ENCODE measurements around the gene KMO. TPM values are rescaled to one million over a fixed set of nuclear protein-coding genes. Genes with fewer than 3 reads are reported as not detected.

The KMO gene
- total RNA-seq, 2 donors from 2014 or later: 1.1 to 1.2 TPM

DNA sequence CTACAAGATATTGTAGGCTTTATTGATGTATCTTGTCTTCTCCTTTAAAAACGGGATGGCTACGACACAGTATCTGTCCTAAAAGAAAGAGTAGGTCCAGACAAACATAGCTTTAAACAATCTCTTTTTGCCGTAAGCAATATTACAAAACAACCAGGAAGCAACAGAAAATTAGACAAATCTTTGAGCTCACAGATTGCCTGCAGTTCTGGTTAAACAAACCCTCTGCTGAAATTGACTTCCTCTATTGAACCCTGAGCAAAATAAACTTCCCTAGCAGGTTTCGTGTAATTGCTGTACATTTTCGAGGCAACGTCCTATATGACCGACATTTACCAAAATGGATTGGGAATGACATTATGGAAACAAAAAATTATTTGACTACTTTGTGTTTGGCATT, 57.3 kb downstream of the KMO start:
- DNase-seq (ENCODE audit: low spot score): no peak
- intact Hi-C loops (cut with DNase I): no loop called here

DNA sequence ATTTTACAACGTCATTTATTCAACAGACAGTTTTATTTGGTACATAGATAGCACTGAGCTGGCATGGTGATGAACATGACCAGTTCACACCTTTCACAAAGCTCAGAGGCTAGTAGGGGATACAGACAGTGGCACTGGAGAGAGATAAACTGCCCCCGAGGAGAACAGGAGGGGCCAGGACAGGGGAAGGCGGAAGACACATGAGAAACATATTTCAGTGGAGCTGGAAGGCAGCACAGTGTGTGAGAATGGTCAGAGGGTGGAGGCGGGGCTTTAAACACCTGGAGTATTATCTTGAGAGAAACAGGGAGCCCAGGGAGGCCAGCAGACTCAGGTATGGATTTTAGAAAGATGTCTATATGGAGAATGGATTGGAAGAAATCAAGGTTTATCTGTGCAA, 58.5 kb downstream of the KMO start:
- DNase-seq (ENCODE audit: low spot score): no peak
- intact Hi-C loops (cut with DNase I): no loop called here

DNA sequence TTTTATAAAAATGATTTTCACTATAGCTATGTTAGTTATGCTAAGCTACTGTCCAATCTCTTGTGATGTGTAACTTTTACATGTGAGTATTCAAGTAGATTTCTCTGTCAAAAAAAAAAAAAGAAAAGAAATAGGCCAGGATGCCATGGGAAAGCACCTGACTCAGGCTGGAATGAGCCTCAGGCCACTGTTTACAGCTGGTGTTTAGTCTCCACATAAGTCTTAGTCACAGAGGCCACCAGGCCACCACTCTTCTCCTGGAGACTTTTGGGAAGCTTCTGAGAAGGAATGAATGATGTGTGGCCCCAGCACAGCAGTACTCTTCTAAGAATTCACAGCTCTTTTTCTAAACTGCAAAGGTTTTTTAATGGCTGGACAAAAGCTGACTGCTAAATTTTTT, 59.1 kb downstream of the KMO start:
- intact Hi-C loops (cut with DNase I): no loop called here
- no peak for DNase-seq (ENCODE audit: low spot score)

DNA sequence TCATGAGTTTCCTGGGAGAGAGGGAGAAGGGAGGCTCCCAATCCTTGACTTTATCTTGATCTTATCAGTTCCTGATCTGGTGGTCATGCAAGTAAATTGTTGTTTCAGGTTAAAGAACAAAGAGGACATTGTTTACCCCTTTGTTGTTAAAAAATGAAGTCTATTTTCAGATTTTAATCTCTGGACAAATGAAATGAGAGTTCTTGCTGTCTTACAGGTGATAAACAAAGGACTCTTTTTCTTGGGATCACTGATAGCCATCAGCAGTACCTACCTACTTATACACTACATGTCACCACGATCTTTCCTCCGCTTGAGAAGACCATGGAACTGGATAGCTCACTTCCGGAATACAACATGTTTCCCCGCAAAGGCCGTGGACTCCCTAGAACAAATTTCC, 59.6 kb downstream of the KMO start:
- intact Hi-C loops (cut with DNase I): no loop called here
- DNase-seq (ENCODE audit: low spot score): no peak

DNA sequence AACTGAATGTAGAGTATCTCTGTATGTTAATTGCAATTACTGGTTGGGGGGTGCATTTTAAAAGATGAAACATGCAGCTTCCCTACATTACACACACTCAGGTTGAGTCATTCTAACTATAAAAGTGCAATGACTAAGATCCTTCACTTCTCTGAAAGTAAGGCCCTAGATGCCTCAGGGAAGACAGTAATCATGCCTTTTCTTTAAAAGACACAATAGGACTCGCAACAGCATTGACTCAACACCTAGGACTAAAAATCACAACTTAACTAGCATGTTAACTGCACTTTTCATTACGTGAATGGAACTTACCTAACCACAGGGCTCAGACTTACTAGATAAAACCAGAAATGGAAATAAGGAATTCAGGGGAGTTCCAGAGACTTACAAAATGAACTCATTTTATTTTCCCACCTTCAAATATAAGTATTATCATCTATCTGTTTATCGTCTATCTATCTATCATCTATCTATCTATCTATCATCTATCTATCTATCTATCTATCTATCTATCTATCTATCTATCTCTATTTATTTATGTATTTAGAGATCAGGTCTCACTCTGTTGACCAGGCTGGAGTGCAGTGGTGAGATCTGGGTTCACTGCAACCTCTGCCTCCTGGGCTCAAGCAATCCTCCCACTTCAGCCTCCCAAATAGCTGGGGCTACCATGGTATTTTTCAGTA, 60.2 kb downstream of the KMO start:
- DNase-seq (ENCODE audit: low spot score): no peak
- intact Hi-C loops (cut with DNase I): no loop called here

DNA sequence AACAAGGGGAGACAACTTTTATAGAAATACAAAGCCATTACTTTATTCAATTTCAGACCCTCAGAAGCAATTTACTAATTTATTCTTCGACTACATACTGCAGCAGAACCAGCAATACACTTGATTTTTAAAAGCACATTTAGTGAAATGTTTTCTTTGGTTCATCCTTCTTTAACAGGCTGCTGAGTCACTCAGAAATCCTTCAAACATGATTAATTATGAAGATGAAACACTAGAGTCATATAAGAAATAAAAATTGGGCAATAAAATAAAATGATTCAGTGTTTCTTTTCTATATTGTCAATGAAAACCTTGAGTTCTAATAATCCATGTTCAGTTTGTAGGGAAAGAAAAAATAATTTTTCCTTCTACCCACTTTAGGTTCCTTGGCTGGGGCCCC, 61.0 kb downstream of the KMO start:
- intact Hi-C loops (cut with DNase I): no loop called here

DNA sequence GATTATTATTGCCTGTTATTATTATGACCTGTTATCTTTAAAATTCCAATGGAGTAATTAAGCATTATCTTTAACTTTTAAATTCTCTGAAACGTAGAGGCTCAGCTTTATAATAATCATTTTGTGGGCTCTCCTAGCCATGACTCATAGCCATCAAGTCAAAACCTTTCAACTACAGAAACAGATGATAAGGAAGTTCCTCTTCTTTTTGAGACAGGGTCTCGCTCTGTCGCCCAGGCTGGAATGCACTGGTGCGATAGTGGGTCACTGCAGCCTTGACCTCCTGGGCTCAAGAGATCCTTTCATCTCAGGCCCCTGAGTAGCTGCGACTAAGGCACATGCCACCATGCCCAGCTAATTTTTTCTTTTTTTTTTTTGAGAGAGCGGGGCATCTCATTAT, 64.5 kb downstream of the KMO start:
- DNase-seq (ENCODE audit: low spot score): no peak
- intact Hi-C loops (cut with DNase I): no loop called here

More for the DNA sequence above, 61.0 kb downstream of the KMO start:
- DNase-seq (ENCODE audit: low spot score): no peak

DNA sequence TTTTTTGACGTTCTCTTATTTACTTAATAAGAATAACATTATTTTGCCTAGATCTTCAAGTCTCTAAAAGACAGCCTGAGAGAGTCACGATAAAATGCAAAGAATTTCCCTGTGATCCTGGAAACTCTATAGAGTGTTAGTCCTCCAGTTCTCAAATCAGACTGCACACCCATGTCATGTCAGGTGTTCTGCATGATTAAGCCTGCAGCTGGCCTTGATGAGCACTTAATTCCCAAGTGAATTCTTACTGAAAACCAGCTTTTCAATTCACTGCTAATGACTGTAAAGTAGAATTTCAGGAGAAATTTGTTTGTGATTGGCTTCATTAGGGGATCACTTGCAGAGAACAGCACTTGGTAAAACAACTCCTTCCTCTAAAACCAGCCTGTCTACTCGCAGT, 66.1 kb downstream of the KMO start:
- intact Hi-C loops (cut with DNase I): no loop called here
- DNase-seq (ENCODE audit: low spot score): no peak

DNA sequence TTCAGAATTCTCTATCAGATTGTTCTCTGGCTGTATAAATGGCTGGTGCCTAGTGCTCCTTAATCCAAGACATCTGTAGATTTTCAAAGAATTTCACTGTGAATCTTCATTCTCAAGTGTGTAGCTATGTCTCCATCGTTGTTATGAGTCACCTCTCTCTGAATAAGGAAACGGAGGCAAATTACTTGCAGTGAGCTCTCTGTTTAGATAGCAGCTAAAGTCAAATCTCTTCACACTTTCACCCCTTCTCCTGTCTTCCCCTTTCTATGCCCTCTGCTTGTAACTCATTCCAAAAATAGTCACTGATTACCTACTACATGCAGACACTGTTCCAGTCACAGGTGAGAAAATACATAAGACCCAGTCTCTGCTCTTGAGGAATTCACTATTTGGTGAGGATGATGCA, 68.3 kb downstream of the KMO start:
- intact Hi-C loops (cut with DNase I): loop anchor here (10.0 kb wide), 2 partner anchors 254 to 414 kb away; no protein-coding TSS in a partner anchor
- DNase-seq (ENCODE audit: low spot score): no peak

DNA sequence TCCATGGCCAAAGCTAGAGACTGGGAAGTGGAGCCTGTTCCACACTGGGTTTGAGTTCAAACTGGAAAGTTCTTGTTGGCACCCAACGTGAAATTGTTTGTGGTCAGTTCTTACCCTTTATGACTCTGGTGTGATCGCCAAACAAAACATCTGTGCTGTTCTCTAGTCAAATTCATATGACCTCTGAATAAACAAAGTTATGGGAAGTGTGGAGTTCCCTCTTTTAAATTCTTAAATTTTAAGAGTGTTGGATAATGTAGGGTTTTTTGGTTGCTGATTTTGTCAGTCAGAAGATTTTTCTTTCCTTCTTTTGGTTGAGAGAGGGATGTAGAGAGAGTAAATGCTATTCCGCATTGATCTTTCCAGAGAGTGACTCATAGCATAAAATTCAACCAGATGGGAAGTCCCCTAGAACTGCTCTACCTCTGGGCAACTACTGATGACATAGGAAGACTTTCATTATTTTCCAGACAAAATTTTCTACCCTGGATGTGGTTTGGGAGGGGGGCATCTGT, 71.6 kb downstream of the KMO start:
- intact Hi-C loops (cut with DNase I): loop anchor here (10.0 kb wide), 2 partner anchors 251 to 411 kb away; no protein-coding TSS in a partner anchor
- DNase-seq (ENCODE audit: low spot score): no peak

DNA sequence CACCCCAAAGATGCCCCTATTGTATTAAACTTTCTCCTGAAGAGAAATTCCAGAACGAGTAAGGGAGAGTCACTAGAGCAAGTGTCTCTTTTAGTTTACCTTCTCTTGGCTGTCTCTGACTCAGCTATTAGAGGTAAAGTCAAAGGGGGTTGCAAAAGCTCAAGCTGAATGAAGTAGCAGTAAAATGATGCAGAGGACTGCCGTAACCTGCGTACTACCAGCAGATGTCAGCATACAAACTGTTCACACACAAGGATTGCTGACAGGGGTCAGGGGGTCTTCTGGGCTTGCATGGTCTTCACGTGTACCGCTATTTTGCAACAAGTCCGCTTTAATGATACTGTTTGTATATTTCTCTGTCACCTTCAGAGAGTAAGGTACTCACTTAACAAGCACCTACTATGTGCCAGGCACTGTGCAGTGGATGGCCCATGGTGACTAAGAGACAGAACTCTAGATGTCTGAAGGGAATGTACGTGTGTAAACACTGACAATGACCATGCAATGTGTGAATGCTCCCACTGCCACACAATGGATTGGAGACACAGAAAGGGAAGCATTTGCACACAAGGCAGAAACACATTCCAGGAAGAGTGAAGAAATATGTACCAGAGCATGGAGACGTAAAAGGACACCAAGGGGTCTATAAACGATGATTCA, 73.1 kb downstream of the KMO start:
- DNase-seq (ENCODE audit: low spot score): no peak
- intact Hi-C loops (cut with DNase I): loop anchor here (10.0 kb wide), 2 partner anchors 250 to 410 kb away; no protein-coding TSS in a partner anchor

DNA sequence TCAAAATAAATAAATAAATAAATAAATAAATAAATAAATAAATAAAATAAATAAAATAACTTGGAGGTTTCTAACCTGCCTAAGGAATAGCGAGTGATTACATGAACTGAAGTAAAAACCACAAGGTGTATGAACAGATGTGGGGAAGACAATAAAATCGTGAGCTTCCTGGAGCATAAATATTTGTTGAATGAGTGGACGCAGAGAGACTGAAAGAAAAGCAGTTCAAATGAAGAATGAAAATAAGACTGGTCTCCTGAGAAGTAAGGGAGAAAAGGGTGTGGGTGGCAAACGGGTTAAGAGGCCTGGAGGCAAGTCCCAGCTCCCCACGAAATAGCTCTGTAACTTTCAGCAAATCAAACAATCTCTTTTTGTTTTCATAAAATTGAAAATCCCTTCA, 74.4 kb downstream of the KMO start:
- DNase-seq (ENCODE audit: low spot score): no peak
- intact Hi-C loops (cut with DNase I): loop anchor here (10.0 kb wide), 2 partner anchors 248 to 408 kb away; no protein-coding TSS in a partner anchor

DNA sequence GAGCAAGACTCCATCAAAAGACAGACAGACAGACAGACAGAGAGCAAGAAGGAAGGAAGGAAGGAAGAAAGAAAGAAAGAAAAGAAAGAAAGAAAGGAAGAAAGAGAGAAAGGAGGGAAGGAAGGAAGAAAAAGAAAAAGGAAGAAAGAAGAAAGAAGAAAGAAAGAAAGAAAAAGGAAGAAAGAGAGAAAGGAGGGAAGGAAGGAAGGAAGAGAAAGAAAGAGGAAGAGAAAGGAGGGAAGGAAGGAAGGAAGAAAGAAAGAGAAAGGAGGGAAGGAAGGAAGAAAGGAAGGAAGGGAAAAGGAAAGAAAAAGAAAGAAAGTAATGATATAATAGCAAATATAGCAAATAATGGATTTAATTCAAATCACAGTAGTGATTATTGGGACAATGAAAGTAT, 75.3 kb downstream of the KMO start:
- DNase-seq (ENCODE audit: low spot score): no peak
- intact Hi-C loops (cut with DNase I): loop anchor here (10.0 kb wide), 2 partner anchors 247 to 407 kb away; no protein-coding TSS in a partner anchor

DNA sequence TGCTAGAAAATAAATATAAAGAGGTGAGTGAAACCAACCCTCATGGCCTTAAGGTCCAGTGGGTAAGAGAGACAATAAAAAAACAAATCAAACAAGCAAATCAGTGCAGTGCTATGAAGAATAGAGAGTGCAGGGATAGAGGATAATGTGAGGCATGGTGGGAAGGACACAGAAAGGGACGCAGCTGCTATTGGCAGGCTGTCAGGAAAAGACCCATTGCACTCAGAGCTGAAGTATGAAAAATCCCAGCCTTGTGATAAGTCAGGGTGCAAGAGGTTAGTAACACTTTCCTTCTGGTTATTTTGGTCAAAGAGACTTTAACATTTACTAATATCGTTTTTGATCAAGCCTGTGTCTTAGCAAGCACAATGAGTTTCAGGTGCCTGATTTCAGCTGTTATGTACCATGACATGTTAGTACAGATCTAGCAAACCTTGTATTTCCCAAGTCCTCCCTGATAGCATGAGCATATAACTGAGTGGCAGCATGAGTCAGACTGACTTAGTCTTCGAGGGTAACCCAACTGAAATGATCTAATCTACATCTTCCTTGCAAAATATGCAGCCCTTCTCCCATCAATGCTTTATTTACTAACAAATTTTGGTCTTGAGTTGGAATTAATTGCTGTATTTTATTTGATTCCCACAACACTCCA, 76.3 kb downstream of the KMO start:
- DNase-seq (ENCODE audit: low spot score): no peak
- intact Hi-C loops (cut with DNase I): loop anchor here (10.0 kb wide), 2 partner anchors 246 to 406 kb away; no protein-coding TSS in a partner anchor

DNA sequence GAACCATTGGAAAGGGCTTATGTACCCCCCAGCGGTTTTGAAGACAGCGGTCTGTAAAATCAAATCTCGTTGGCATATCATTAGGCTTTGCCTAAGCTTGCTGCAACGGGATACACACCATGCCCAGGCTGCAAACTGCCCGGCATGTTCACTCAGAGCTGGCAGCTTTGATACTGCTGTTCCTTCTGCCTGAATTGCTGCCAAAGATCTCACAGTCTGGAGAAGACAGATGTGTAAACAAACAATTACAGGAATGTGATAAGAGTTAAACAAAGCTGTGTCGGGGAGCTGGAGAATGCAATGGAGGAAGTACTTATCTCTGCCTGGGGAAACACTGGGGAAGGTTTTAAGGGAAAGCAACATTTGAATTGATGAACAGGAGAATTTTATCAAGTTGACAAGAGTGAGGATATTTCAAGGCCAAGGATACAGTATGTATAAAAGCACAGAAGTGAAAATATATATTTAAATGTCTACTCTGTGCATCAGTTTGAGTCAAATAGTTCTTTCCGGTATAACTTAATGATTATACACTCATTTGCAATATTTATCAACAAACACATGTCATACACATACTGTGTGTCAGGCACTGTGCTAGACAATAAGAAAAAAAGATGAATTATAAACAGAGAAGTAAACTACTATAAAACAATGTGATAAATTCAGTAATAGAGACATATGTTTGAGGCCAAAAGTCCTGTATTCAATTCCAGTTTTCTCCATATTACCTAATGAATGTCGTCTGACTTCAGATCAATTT, 78.1 kb downstream of the KMO start:
- intact Hi-C loops (cut with DNase I): no loop called here
- no peak for DNase-seq (ENCODE audit: low spot score)

DNA sequence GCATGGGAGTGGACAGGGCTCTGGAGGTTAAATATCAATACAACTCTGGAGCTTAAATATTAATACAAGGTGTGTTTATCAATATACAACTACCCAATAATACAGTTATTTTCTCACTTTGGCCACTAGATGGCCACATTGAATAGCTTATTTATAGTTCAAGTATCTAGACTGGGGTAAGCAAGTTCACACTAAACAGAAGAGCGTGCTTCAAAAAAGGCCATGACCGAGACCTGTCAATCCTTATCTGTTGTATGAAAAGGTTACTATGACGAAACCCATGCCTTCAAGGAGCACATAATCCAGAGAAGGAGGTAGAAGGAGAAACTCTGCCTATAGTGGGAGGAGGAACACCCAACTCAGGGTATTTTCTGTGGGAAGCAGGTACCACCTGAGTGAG, 78.9 kb downstream of the KMO start:
- DNase-seq (ENCODE audit: low spot score): no peak
- intact Hi-C loops (cut with DNase I): no loop called here

DNA sequence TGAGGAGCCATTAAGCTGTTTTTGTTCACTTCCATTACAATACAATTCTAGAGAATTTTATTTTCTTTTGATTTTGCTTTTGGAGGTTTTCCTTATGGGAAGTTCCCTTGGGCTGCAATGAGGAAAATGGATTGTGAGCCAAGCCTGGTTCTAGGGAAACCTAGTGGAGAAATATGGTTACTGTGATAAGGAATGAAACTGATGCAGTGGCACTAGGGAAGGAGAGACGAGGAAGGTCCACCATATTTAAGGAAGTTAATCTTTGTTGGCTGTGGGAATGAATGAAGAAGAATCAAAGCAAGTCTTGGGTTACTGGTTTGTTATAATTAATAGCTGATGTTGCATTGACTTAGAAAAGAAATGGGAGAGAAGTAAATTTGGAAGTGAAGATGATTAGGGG, 79.6 kb downstream of the KMO start:
- intact Hi-C loops (cut with DNase I): no loop called here
- no peak for DNase-seq (ENCODE audit: low spot score)

DNA sequence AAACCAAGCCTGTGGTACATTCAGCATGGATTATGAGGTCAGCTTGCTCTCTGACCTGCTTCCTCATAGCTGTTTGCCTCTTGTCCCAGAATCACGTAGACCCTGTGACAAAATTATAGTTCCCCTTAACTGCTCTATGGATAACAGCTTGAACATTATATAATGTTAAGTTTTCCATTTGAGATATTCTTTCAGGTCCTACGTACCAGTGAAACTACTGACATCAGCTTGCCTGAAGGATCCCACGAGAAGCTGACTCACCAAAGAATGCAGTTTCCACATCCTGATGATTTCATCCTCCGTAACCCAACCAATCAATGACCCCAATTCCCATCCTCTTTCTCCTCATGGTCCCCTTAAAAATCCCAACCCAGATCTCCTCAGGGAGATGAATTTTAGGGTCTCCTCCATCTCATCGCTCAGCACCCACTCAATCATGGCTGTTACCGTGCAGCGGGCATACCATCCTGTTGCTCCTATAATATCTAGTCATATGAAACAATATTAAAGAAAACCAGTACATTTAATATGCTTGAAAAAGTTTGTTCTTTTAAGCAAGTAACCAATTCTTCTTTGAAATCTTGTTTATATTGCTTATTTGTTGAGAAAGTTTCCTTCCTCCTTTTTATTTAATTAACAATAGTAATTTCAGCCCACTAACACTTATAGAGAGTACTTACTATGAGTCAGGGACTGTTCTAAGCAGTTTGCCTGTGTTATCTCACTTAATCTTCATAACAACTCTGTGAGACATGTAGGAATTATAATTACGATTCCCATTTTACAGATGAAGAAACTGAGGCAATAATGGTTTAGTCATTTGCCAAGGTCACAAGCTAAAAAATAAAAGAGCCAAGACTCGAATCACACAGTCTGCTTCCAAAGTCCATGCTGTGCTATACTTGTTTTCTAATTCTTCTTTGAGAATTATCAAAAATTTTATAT, 80.6 kb downstream of the KMO start:
- intact Hi-C loops (cut with DNase I): no loop called here

More for the DNA sequence above, 80.6 kb downstream of the KMO start:
- DNase-seq (ENCODE audit: low spot score): no peak

Measured in posterior vena cava (tissue), 2 donors.